IMR-90 (cell line): ENCODE data around the gene BAZ1A. TPM values are rescaled to one million over a fixed set of nuclear protein-coding genes. Genes with fewer than 3 reads are reported as not detected.

Experiments used
- ATAC-seq: fragments of 200-7000 bp; cut with Tn5 transposase; 2 replicates; pipeline ENCODE4 v1.9.1; 2020; ENCODE audit warnings: low read depth, mild to moderate bottlenecking, moderate library complexity
- BruUV-seq: library from RNA; stranded (reverse); fragments of 400-500 nt; replicated peaks from 2 replicates; lab custom pipeline; 2021; lab: Mats Ljungman, UMichigan
- CTCF ChIA-PET: fragments of 300-600 bp; formaldehyde crosslinking; extraction: SDS; loops from one replicate; lab custom pipeline; 2021; ENCODE audit warnings: antibody characterized with exemption; lab: Yijun Ruan, JAX
- POLR2A ChIA-PET: fragments of 300-600 bp; sonication (Branson Sonifier 250); formaldehyde crosslinking; loops from one replicate; lab custom pipeline; 2022; ENCODE audit warnings: antibody characterized with exemption; ENCODE audit not compliant: unreplicated experiment; lab: Charles Lee
- DNase-seq: peaks from one replicate; pipeline ENCODE4 v3.0.0; 2013
- H2AFZ ChIP-seq: replicated peaks from 2 replicates; pipeline ENCODE3; 2013; ENCODE audit warnings: low read length, mild to moderate bottlenecking; ENCODE audit not compliant: poor library complexity
- H2AK5ac ChIP-seq: 2 replicates; pipeline ENCODE4 v1.6.1; 2013; ENCODE audit warnings: low read depth, low read length, inconsistent platforms
- H2AK9ac ChIP-seq: replicated peaks from 2 replicates; pipeline ENCODE3; 2013; ENCODE audit warnings: mild to moderate bottlenecking, low read depth, low read length, moderate library complexity; ENCODE audit not compliant: poor library complexity
- H2BK120ac ChIP-seq: 2 replicates; pipeline ENCODE4 v1.6.1; 2013; ENCODE audit warnings: low read depth, low read length, inconsistent platforms
- H2BK15ac ChIP-seq: 3 replicates; pipeline ENCODE4 v1.6.1; 2013; ENCODE audit warnings: low read depth, low read length, inconsistent platforms
- H2BK20ac ChIP-seq: 2 replicates; pipeline ENCODE4 v1.6.1; 2013; ENCODE audit warnings: low read depth, mild to moderate bottlenecking, inconsistent platforms, low read length, moderate library complexity
- H2BK5ac ChIP-seq: 2 replicates; pipeline ENCODE4 v1.6.1; 2013; ENCODE audit warnings: mild to moderate bottlenecking, low read depth, low read length, inconsistent platforms; ENCODE audit not compliant: poor library complexity, severe bottlenecking
- H3K14ac ChIP-seq: replicated peaks from 2 replicates; pipeline ENCODE4 v1.6.1; 2013; ENCODE audit warnings: low read depth, low read length, inconsistent platforms
- H3K18ac ChIP-seq: 2 replicates; pipeline ENCODE4 v1.6.1; 2013; ENCODE audit warnings: low read depth, low read length, control low read depth
- H3K23ac ChIP-seq: 2 replicates; pipeline ENCODE4 v1.6.1; 2013; ENCODE audit warnings: low read depth, low read length, inconsistent platforms
- H3K27ac ChIP-seq: 2 replicates; pipeline ENCODE4 v1.5.1; 2013; ENCODE audit warnings: mild to moderate bottlenecking, control low read depth, low read length; ENCODE audit not compliant: insufficient read depth
- H3K27me3 ChIP-seq: 2 replicates; pipeline ENCODE4 v1.6.1; 2013; ENCODE audit warnings: low read length; ENCODE audit not compliant: control insufficient read depth, insufficient read depth
- H3K36me3 ChIP-seq: 2 replicates; pipeline ENCODE4 v1.6.1; 2013; ENCODE audit warnings: low read length, mixed read lengths; ENCODE audit not compliant: control insufficient read depth, insufficient read depth
- H3K4ac ChIP-seq: 2 replicates; pipeline ENCODE4 v1.6.1; 2013; ENCODE audit warnings: low read depth, low read length, inconsistent platforms
- H3K4me1 ChIP-seq: 2 replicates; pipeline ENCODE4 v1.6.1; 2013; ENCODE audit warnings: low read length, mixed read lengths; ENCODE audit not compliant: control insufficient read depth, insufficient read depth
- H3K4me2 ChIP-seq: 2 replicates; pipeline ENCODE4 v1.6.1; 2013; ENCODE audit warnings: low read depth, mild to moderate bottlenecking, control low read depth, low read length, moderate library complexity
- H3K4me3 ChIP-seq: 2 replicates; pipeline ENCODE4 v1.5.1; 2013; ENCODE audit warnings: low read depth, mild to moderate bottlenecking, control low read depth, low read length, moderate library complexity; ENCODE audit not compliant: insufficient read depth
- H3K56ac ChIP-seq: 2 replicates; pipeline ENCODE4 v1.6.1; 2013; ENCODE audit warnings: low read length, inconsistent platforms; ENCODE audit not compliant: insufficient read depth; ENCODE audit errors: extremely low read depth
- H3K79me1 ChIP-seq, 2 experiments: 2 replicates each; pipeline ENCODE4 v1.6.1; 2013; ENCODE audit warnings: low read length in 2 of 2, inconsistent platforms in 1 of 2, low read depth in 1 of 2
- H3K9ac ChIP-seq: 2 replicates; pipeline ENCODE4 v1.6.1; 2013; ENCODE audit warnings: low read depth, low read length, control low read depth
- H3K9me1 ChIP-seq: 2 replicates; pipeline ENCODE4 v1.6.1; 2013; ENCODE audit warnings: low read length, inconsistent platforms; ENCODE audit not compliant: insufficient read depth
- H3K9me3 ChIP-seq: 2 replicates; pipeline ENCODE4 v1.6.1; 2013; ENCODE audit warnings: low read length; ENCODE audit not compliant: control insufficient read depth, insufficient read depth
- H4K20me1 ChIP-seq: 2 replicates; pipeline ENCODE4 v1.6.1; 2013; ENCODE audit warnings: low read length, inconsistent platforms; ENCODE audit not compliant: insufficient read depth
- H4K5ac ChIP-seq: 2 replicates; pipeline ENCODE4 v1.6.1; 2013; ENCODE audit warnings: mild to moderate bottlenecking, low read depth, low read length, control low read depth
- H4K8ac ChIP-seq, 2 experiments: 2 replicates each; pipeline ENCODE4 v1.6.1; 2013; ENCODE audit warnings: low read depth in 2 of 2, low read length in 2 of 2, control low read depth in 1 of 2, inconsistent platforms in 1 of 2
- H4K91ac ChIP-seq: 2 replicates; pipeline ENCODE4 v1.6.1; 2013; ENCODE audit warnings: low read depth, low read length, inconsistent platforms; ENCODE audit not compliant: insufficient read depth
- BHLHE40 ChIP-seq: fragments of 150-350 bp; IDR thresholded peaks from 2 replicates; pipeline ENCODE4 v1.6.1; 2016; ENCODE audit warnings: mild to moderate bottlenecking, low read depth, low read length
- CEBPB ChIP-seq: IDR thresholded peaks from 2 replicates; pipeline ENCODE4 v1.6.1; 2012; ENCODE audit warnings: low read depth, low read length, improper control_type of control experiment
- CHD1 ChIP-seq: IDR thresholded peaks from 2 replicates; pipeline ENCODE4 v1.6.1; 2012; ENCODE audit warnings: low read depth, low read length, improper control_type of control experiment
- CTCF ChIP-seq: conservative IDR thresholded peaks from 2 replicates; pipeline ENCODE4 v1.5.1; 2012; ENCODE audit warnings: mild to moderate bottlenecking, low read depth, low read length, improper control_type of control experiment
- FOS ChIP-seq: fragments of 150-350 bp; IDR thresholded peaks from 2 replicates; pipeline ENCODE4 v1.6.1; 2016; ENCODE audit warnings: low read depth, low read length
- MAFK ChIP-seq: IDR thresholded peaks from 2 replicates; pipeline ENCODE4 v1.6.1; 2012; ENCODE audit warnings: low read depth, low read length, improper control_type of control experiment
- MAZ ChIP-seq: IDR thresholded peaks from 2 replicates; pipeline ENCODE4 v1.6.1; 2012; ENCODE audit warnings: low read depth, mild to moderate bottlenecking, low read length, improper control_type of control experiment, moderate library complexity, borderline replicate concordance
- MXI1 ChIP-seq: IDR thresholded peaks from 2 replicates; pipeline ENCODE4 v1.6.1; 2012; ENCODE audit warnings: low read depth, mild to moderate bottlenecking, low read length, moderate library complexity, borderline replicate concordance
- NFE2L2 ChIP-seq: fragments of 150-350 bp; IDR thresholded peaks from 2 replicates; pipeline ENCODE4 v1.6.1; 2016; ENCODE audit warnings: low read depth, mild to moderate bottlenecking, low read length
- POLR2A ChIP-seq: IDR thresholded peaks from 2 replicates; pipeline ENCODE4 v1.6.1; 2012; ENCODE audit warnings: mild to moderate bottlenecking, low read depth, low read length
- RAD21 ChIP-seq: IDR thresholded peaks from 2 replicates; pipeline ENCODE4 v1.6.1; 2012; ENCODE audit warnings: low read length, improper control_type of control experiment
- RCOR1 ChIP-seq: IDR thresholded peaks from 2 replicates; pipeline ENCODE4 v1.6.1; 2012; ENCODE audit warnings: mild to moderate bottlenecking, low read length, improper control_type of control experiment; ENCODE audit not compliant: insufficient replicate concordance
- RFX5 ChIP-seq: IDR thresholded peaks from 2 replicates; pipeline ENCODE4 v1.8.0; 2012; ENCODE audit warnings: low read depth, mild to moderate bottlenecking, low read length, moderate library complexity
- SMC3 ChIP-seq: fragments of 150-350 bp; IDR thresholded peaks from 2 replicates; pipeline ENCODE4 v1.6.1; 2016; ENCODE audit warnings: low read depth, mild to moderate bottlenecking, antibody characterized with exemption, low read length, moderate library complexity
- USF2 ChIP-seq: fragments of 150-350 bp; IDR thresholded peaks from 2 replicates; pipeline ENCODE4 v1.6.1; 2017; ENCODE audit warnings: mild to moderate bottlenecking, antibody characterized with exemption, low read length, low read depth
- WGBS, 2 experiments: methylation state at CpG; one replicate each; pipeline versions ENCODE4 v1.1.5 to v1.1.7; 2013; ENCODE audit warnings: missing lambda C conversion rate in 2 of 2; ENCODE audit not compliant: insufficient read length in 1 of 2; ENCODE audit errors: extremely low coverage in 2 of 2; 5-methylcytosine and 5-hydroxymethylcytosine counted together
- dilution Hi-C: fragments of 300-500 bp; cut with HindIII; formaldehyde crosslinking; loops from one replicate; pipeline ENCODE4 v1.14.3; 2018; ENCODE audit warnings: low sequenced_read_pairs; ENCODE audit not compliant: unreplicated experiment
- in situ Hi-C: fragments of 300-500 bp; cut with MboI; formaldehyde crosslinking; loops from 3 replicates; pipeline ENCODE4 v1.14.3; 2019; ENCODE audit warnings: low sequenced_read_pairs, inconsistent platforms, mixed read lengths
- intact Hi-C: fragments of 100-400 bp; cut with micrococcal nuclease; formaldehyde crosslinking; loops from 2 replicates; pipeline ENCODE4 v1.10.0; 2022
- polyA plus RNA-seq, 3 experiments: library from polyadenylated mRNA; depleted of rRNA; stranded (reverse); fragments of >200 nt; gene quantifications; 2 replicates each; pipeline ENCODE4 v1.2.3, GENCODE V29; 2012; ENCODE audit warnings: low replicate concordance in 1 of 3
- total RNA-seq: library from RNA; depleted of rRNA; stranded (reverse); fragments of >200 nt; gene quantifications from 2 replicates; pipeline ENCODE4 v1.2.3, GENCODE V29; 2012
- TF ChIP-seq, protein P1 (sequence below): fragments of 150-350 bp; IDR thresholded peaks from 2 replicates; pipeline ENCODE4 v1.6.1; 2016; ENCODE audit warnings: low read depth, mild to moderate bottlenecking, low read length, moderate library complexity, borderline replicate concordance

The BAZ1A gene
- total and polyA plus RNA-seq, 2 of the 4 experiments (the other 2 are of a cell fraction), result 15.3 to 23.8 TPM

DNA sequence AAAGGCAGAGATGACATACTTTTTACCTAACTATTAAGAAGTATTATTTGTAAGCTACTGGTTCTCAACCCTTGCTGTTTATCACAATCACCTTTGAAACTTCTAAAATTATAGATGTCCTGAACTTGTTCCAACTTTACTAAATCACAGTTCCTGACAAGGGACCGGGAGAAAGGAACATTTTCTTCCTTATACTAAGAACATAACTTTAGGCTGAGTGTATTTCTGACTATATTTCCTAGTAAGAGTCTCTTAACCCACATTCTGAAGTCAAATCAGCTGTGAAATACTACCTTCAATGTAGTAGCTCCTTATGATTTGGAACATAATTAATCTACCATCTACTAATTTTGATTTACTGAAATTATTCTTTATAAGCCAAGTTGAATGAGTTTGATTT lies 80.2 kb downstream of the BAZ1A start:
- no peak overlapping the region for H3K27ac ChIP-seq
- H2BK15ac ChIP-seq, result no peak overlapping the region
- no peak overlapping the region for H4K8ac ChIP-seq
- ChIA-PET CTCF (interaction anchor here (0.8 kb wide), 1 partner anchor 9 kb away, joined by 3 read pairs; no protein-coding TSS in a partner anchor), POLR2A (no interaction called here)
- peaks cover 2% of the 10 kb centered on the region; the same call in 1 of the 2 replicates for H3K9me1 ChIP-seq
- H3K4me2 ChIP-seq, result no peak overlapping the region
- no peak for ATAC-seq
- H3K4ac ChIP-seq, result no peak overlapping the region
- peaks cover 16% of the 10 kb centered on the region for H3K36me3 ChIP-seq
- H2AFZ ChIP-seq, result no peak overlapping the region
- H2BK5ac ChIP-seq, result no peak overlapping the region
- H3K4me3 ChIP-seq, result no peak overlapping the region
- peaks cover 2% of the 10 kb centered on the region; the same call in 1 of the 2 replicates for H3K9me3 ChIP-seq
- WGBS, 2 experiments, result no CpG with 5 or more reads among the region's 1 CpG
- H2BK20ac ChIP-seq, result no peak overlapping the region
- no peak overlapping the region for H4K91ac ChIP-seq
- no peak overlapping the region for H3K56ac ChIP-seq
- peaks cover 4 to 19% of the 10 kb centered on the region in 2 experiments; a peak in 1 of 4 replicates for H3K79me1 ChIP-seq
- no peak overlapping the region for H2AK5ac ChIP-seq
- no peak overlapping the region for H2AK9ac ChIP-seq
- intact Hi-C loops (no loop called here), in situ Hi-C loops (no loop called here), dilution Hi-C loops (no loop called here)
- DNase-seq, result no peak
- H4K5ac ChIP-seq, result no peak overlapping the region
- no peak overlapping the region for H2BK120ac ChIP-seq
- BruUV-seq, result no TSS peak
- no peaks in the 10 kb centered on the region for H4K20me1 ChIP-seq
- H3K18ac ChIP-seq, result no peak overlapping the region
- H3K14ac ChIP-seq, result no peak overlapping the region
- peaks cover 3% of the 10 kb centered on the region; the same call in 1 of the 2 replicates for H3K4me1 ChIP-seq
- no peaks in the 10 kb centered on the region for H3K27me3 ChIP-seq
- 0 out of 2 replicates have a peak overlapping the region, but pooled peaks have one; percentile 32 for H3K23ac ChIP-seq
- no peak overlapping the region for H3K9ac ChIP-seq
- TF ChIP-seq, protein P1, sequence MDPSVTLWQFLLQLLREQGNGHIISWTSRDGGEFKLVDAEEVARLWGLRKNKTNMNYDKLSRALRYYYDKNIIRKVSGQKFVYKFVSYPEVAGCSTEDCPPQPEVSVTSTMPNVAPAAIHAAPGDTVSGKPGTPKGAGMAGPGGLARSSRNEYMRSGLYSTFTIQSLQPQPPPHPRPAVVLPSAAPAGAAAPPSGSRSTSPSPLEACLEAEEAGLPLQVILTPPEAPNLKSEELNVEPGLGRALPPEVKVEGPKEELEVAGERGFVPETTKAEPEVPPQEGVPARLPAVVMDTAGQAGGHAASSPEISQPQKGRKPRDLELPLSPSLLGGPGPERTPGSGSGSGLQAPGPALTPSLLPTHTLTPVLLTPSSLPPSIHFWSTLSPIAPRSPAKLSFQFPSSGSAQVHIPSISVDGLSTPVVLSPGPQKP, result no peak
- TF ChIP-seq RAD21 (no peak), MAZ (no peak), USF2 (no peak), POLR2A (no peak), RFX5 (no peak), FOS (no peak), RCOR1 (no peak), SMC3 (no peak), NFE2L2 (no peak), CTCF (no peak), CHD1 (no peak), BHLHE40 (no peak), CEBPB (no peak), MXI1 (no peak), MAFK (no peak)
